Esophagus muscularis mucosa (tissue), 4 donors: Measurements from ENCODE around the gene BZW1. TPM values are rescaled to one million over a fixed set of nuclear protein-coding genes. Genes with fewer than 3 reads are reported as not detected.

Source experiments
- DNase-seq: peaks from one replicate; pipeline ENCODE4 v3.0.0-alpha.2; 2017; ENCODE audit errors: extremely low spot score
- H3K27ac ChIP-seq, 4 donors: fragments of 200-600 bp; sonication (generic); replicated peaks in 1 of 4; 1 replicate in 3 of 4; 2 replicates in 1 of 4; pipeline ENCODE4 v1.5.1; 2016 to 2019; ENCODE audit warnings: mild to moderate bottlenecking in 1 of 4
- H3K27me3 ChIP-seq, 4 donors: fragments of 200-600 bp; sonication (generic); one replicate each; pipeline versions ENCODE4 v1.5.1 to v1.6.0; 2016 to 2019
- H3K36me3 ChIP-seq, 4 donors: fragments of 200-600 bp; sonication (generic); one replicate each; pipeline ENCODE4 v1.5.1; 2016 to 2019
- H3K4me1 ChIP-seq, 4 donors: fragments of 200-600 bp; sonication (generic); one replicate each; pipeline ENCODE4 v1.5.1; 2016 to 2019
- H3K4me3 ChIP-seq, 4 donors: fragments of 200-600 bp; sonication (generic); 1 replicate in 2 of 4; 2 replicates in 2 of 4; pipeline ENCODE4 v1.5.1; 2016 to 2019; ENCODE audit warnings: mild to moderate bottlenecking in 4 of 4, moderate library complexity in 1 of 4
- H3K9me3 ChIP-seq, 4 donors: fragments of 200-600 bp; sonication (generic); 1 replicate in 3 of 4; 2 replicates in 1 of 4; pipeline ENCODE4 v1.5.1; 2016 to 2019
- EP300 ChIP-seq: sonication (generic); formaldehyde crosslinking; IDR thresholded peaks from one replicate; pipeline ENCODE4 v1.6.1; 2017; ENCODE audit warnings: antibody characterized with exemption
- POLR2A ChIP-seq: fragments of 450-650 bp; IDR thresholded peaks from one replicate; pipeline ENCODE4 v1.6.1; 2017; ENCODE audit warnings: antibody characterized with exemption, moderate library complexity, mild to moderate bottlenecking, low read depth
- POLR2AphosphoS5 ChIP-seq, 2 donors: sonication (generic); formaldehyde crosslinking; IDR thresholded peaks; one replicate each; pipeline ENCODE4 v1.6.1; 2017; ENCODE audit warnings: antibody characterized with exemption in 2 of 2
- WGBS: methylation state at CpG from one replicate; pipeline ENCODE4 v1.1.5; 2018; 5-methylcytosine and 5-hydroxymethylcytosine counted together
- intact Hi-C: fragments of 100-400 bp; cut with DNase I; formaldehyde crosslinking; loops from one replicate; pipeline ENCODE4 v1.15.1; 2023
- total RNA-seq, 4 donors: library from RNA; depleted of rRNA; stranded (reverse); fragments of >200 nt; gene quantifications; one replicate each; pipeline versions ENCODE4 v1.1.0 to v1.2.1, GENCODE V29; 2016
- TF ChIP-seq, protein P1 (sequence below), 3 experiments: fragments of 200-600 bp in 2 of 3; fragments of 450-650 bp in 1 of 3; sonication (generic) in 2 of 3; IDR thresholded peaks; one replicate each; pipeline ENCODE4 v1.5.1; 2017 to 2019; ENCODE audit warnings: antibody characterized with exemption in 3 of 3, mild to moderate bottlenecking in 2 of 3, moderate library complexity in 1 of 3

Gene BZW1
- total RNA-seq, 4 donors from 2014 or later = 262 to 444 (median 376) TPM

DNA sequence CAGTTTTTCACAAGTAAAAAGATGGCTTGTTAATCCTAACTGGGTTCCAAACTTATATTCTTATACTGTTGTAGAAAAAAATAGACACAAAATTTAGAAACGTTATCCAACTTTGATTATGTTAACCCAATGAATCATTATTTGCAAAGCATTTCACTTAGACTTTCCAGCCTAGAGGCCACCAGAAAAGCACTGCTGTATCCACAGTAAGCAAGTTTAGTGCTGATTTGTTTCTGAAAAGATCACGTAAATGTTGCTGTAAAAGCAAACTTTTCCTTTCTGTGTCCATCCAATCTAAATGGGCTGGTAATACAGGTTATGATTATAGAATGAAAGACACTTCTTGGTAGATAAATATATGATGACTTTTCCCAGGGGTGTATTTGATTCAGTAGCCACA is 17.6 kb upstream of the BZW1 start:
- Histone ChIP-seq H3K4me3 (no peak overlapping the region), H3K36me3 (no peaks in the 10 kb centered on the region), H3K4me1 (peaks cover 0 to 14% (median 0%) of the 10 kb centered on the region in 4 donors), H3K27me3 (no peaks in the 10 kb centered on the region), H3K27ac (no peak overlapping the region), H3K9me3 (no peaks in the 10 kb centered on the region)
- 72% methylated on average over 2 of the region's 2 CpGs for whole genome bisulfite sequencing
- intact Hi-C loops = no loop called here
- DNase-seq = no peak
- TF ChIP-seq POLR2AphosphoS5 (IDR thresholded peaks at IDR 0.05) (no peak), POLR2A (no peak), EP300 (no peak)
- TF ChIP-seq, protein P1, sequence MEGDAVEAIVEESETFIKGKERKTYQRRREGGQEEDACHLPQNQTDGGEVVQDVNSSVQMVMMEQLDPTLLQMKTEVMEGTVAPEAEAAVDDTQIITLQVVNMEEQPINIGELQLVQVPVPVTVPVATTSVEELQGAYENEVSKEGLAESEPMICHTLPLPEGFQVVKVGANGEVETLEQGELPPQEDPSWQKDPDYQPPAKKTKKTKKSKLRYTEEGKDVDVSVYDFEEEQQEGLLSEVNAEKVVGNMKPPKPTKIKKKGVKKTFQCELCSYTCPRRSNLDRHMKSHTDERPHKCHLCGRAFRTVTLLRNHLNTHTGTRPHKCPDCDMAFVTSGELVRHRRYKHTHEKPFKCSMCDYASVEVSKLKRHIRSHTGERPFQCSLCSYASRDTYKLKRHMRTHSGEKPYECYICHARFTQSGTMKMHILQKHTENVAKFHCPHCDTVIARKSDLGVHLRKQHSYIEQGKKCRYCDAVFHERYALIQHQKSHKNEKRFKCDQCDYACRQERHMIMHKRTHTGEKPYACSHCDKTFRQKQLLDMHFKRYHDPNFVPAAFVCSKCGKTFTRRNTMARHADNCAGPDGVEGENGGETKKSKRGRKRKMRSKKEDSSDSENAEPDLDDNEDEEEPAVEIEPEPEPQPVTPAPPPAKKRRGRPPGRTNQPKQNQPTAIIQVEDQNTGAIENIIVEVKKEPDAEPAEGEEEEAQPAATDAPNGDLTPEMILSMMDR (IDR thresholded peaks at IDR 0.05) = no peak

DNA sequence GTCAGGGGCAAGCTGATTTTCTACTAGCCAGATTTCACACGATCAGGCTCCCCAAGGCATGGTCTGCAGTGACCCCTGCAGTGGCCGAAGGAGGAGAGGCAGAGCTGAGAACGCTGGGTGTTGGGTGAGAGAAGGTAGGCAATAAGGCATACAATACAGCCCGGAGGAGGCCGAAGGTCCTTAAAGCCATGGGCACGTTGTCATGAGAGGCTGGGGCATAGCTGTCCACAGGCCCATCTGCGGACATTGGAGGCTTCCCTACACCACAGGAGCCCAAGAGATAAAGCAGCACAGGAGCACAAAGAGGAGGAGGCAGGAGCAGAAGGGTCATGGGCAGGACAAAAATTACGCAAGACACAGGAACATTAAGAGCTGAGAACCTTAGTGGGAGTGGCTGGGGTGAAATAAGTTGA is 16.7 kb upstream of the BZW1 start:
- Histone ChIP-seq H3K27ac (no peak overlapping the region), H3K36me3 (no peaks in the 10 kb centered on the region)

DNA sequence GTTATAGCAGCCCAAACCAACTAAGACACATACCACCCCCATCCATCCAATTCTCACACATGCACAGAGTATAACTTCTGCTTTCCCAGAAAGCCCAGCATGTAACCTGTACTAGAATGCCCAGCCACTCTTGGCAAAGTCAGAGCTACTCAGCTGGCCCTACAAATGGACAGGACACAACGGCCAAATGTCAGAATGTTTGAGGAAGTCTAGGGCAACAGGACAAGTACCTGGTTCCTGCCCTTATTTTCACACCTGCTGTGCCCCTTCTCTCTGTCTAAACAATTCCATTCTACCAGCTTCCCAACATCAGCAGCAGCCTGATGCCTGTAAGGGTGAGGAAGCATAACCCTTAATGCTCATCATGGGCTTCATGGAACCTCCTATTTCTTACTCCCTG is 15.1 kb upstream of the BZW1 start:
- peaks cover 0 to 14% (median 0%) of the 10 kb centered on the region in 4 donors for H3K4me1 ChIP-seq
- H3K27me3 ChIP-seq = no peaks in the 10 kb centered on the region
- intact Hi-C loops = no loop called here
- WGBS = 50% methylated on average over 1 of the region's 1 CpG
- no peaks in the 10 kb centered on the region for H3K9me3 ChIP-seq
- no peaks in the 10 kb centered on the region for H3K36me3 ChIP-seq
- peak overlapping the region in 3 of 4 donors; percentile 3 to 34 (median 13) for H3K27ac ChIP-seq
- no peak overlapping the region for H3K4me3 ChIP-seq
- TF ChIP-seq POLR2AphosphoS5 (IDR thresholded peaks at IDR 0.05) (no peak), EP300 (no peak), POLR2A (no peak)
- TF ChIP-seq, protein P1 (IDR thresholded peaks at IDR 0.05) = no peak
- DNase-seq = no peak

More for the DNA sequence above, 16.7 kb upstream of the BZW1 start:
- Histone ChIP-seq H3K4me1 (peaks cover 0 to 14% (median 0%) of the 10 kb centered on the region in 4 donors), H3K4me3 (no peak overlapping the region), H3K27me3 (no peaks in the 10 kb centered on the region), H3K9me3 (no peaks in the 10 kb centered on the region)
- DNase-seq = no peak
- intact Hi-C loops = no loop called here
- TF ChIP-seq EP300 = no peak
- no peak for TF ChIP-seq POLR2A
- no peak for TF ChIP-seq POLR2AphosphoS5 (IDR thresholded peaks at IDR 0.05)
- TF ChIP-seq, protein P1 (IDR thresholded peaks at IDR 0.05) = no peak
- WGBS = 74% methylated on average over 8 of the region's 8 CpGs

DNA sequence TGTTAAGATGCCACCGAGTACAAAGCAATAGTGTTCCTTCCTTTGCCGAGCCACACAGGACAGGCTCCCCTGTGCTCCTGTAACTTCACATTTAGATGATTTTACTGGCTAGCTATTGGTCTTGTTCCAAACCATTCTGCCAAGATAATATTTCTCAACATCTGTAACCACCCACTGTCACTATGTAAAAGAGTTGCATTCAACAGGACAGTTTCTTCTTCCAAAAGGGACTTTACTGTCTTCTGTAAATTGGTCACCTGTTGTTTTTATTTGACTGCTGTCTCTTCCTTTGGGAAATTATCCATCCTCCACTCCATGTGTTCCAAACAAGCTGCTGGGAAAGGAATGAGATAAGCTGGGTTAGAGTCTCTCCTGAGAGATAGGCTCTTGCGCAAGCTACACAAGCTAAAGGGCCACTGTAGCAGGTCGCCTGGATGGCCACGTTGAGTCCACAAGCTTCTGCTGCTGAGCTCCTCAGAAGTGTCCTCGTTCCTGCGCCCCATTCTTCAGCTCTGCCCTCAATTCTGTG is 14.4 kb upstream of the BZW1 start:
- Histone ChIP-seq H3K9me3 (no peaks in the 10 kb centered on the region), H3K4me1 (peaks cover 0 to 14% (median 0%) of the 10 kb centered on the region in 4 donors), H3K36me3 (no peaks in the 10 kb centered on the region), H3K27me3 (no peaks in the 10 kb centered on the region), H3K27ac (peak overlapping the region in 2 of 4 donors; percentile 23 to 40), H3K4me3 (no peak overlapping the region)
- 74% methylated on average over 7 of the region's 7 CpGs for WGBS
- TF ChIP-seq POLR2A (no peak), POLR2AphosphoS5 (IDR thresholded peaks at IDR 0.05) (peak in 1 of 2 donors; percentile 7), EP300 (no peak)
- TF ChIP-seq, protein P1 (IDR thresholded peaks at IDR 0.05) = no peak
- intact Hi-C loops = no loop called here
- no peak for DNase-seq

DNA sequence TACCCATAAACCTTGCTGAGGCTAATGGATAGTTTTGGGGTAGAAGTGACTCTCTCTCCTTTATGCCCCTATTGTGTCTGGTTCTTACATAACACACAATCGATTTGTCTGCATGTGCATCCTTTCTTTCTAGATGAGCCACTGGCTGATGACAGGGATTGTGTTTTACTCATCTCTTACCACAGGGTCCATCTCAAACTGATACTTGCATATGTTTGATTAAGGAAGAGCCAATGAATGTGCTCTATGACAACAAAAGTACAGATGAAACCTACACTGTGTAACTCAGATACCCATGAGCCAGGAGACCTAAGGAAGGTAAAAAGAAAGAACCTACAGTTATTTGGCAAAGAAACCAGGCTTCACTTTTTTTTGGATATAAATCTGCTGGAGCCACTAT is 13.2 kb upstream of the BZW1 start:
- no peak for DNase-seq
- Histone ChIP-seq H3K27ac (no peak overlapping the region), H3K36me3 (no peaks in the 10 kb centered on the region), H3K4me3 (no peak overlapping the region), H3K4me1 (peaks cover 0 to 14% (median 0%) of the 10 kb centered on the region in 4 donors), H3K27me3 (no peaks in the 10 kb centered on the region), H3K9me3 (no peaks in the 10 kb centered on the region)
- TF ChIP-seq, protein P1 (IDR thresholded peaks at IDR 0.05) = no peak
- TF ChIP-seq POLR2A (no peak), EP300 (no peak), POLR2AphosphoS5 (IDR thresholded peaks at IDR 0.05) (no peak)
- WGBS = 73% methylated on average over 1 of the region's 1 CpG
- intact Hi-C loops = no loop called here
